GM10266 (cell line): ENCODE data around the gene TFPT.
"Not testable (repeated sequence)": the region's sequence is repeated elsewhere in the genome, so short reads cannot be mapped to it uniquely, and the experiment has no call there.

ENCODE experiments used
- DNase-seq: peaks from one replicate; pipeline ENCODE4 v3.0.0; 2012; ENCODE audit errors: extremely low spot score
- TF ChIP-seq, protein P1 (sequence below): IDR thresholded peaks from 2 replicates; pipeline ENCODE4 v1.5.1; 2012; ENCODE audit warnings: mild to moderate bottlenecking, low read depth; ENCODE audit not compliant: control insufficient read depth, insufficient read depth; ENCODE audit errors: missing control alignments

Gene TFPT

DNA sequence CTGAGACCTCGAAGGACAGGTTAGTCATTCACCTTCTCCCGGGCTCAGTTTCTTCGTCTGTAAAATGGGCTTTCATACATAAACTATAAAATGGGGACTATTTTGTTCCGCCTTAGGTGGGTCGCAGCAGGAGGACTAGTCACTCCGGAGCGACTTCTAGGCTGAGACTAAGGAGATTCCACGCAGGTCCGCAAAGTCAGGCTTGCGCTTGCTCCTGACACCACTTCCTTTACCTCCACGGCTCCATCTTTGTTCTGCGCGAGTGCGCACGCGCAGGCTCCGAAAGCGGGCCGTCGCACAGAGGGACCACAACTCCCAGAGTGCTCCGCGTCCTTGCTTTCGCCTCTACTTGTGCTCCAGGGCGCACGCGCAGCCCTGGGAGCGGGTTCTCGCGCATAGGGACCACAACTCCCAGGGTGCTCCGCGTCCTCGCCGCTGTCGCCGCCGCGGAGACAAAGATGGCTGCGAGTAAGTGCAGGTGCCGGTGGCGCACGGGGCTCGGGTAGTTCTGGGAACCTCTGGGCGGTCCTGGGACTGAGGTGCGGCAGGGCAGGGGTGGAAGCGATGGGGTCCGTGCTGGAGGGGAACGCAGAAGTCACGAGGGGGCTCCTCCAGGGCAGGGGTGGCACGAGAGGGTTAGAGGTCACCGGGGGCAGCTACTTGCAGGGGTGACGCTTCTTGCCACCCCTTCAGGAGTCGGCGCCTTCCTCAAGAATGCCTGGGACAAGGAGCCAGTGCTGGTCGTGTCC is 12.9 kb downstream of the TFPT start, which contains the start of gene NDUFA3:
Gene NDUFA3, plus strand, starts transcription at position 435 of the 749 bp plus-strand sequence. Its CDS starts 24 bp downstream, at position 459.
- DNase-seq = peak; percentile 99

DNA sequence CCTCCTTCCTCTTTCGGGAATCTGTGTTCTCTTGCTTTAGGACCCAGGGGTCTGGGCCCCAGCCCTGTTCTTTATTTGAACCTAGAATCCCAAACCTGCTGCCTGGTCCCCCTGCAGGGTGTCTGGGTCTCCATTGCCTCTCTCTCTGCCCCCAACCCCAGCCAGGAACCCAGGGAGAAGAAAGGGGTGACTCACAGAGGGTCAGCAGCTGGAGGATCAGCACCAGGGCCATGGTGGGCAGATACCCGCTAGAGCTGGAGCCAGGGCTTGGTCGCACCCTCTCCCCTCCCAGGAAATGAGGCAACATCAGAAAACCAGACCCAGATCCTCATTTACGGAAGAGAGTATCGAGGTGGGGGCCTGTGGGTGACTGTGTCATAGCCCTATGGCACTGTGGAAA is 14.9 kb downstream of the TFPT start, which contains the start of gene OSCAR:
Gene OSCAR, minus strand, starts transcription at position 243 of the 400 bp plus-strand sequence. Its CDS starts 11 bp downstream, at position 232.
- TF ChIP-seq, protein P1, sequence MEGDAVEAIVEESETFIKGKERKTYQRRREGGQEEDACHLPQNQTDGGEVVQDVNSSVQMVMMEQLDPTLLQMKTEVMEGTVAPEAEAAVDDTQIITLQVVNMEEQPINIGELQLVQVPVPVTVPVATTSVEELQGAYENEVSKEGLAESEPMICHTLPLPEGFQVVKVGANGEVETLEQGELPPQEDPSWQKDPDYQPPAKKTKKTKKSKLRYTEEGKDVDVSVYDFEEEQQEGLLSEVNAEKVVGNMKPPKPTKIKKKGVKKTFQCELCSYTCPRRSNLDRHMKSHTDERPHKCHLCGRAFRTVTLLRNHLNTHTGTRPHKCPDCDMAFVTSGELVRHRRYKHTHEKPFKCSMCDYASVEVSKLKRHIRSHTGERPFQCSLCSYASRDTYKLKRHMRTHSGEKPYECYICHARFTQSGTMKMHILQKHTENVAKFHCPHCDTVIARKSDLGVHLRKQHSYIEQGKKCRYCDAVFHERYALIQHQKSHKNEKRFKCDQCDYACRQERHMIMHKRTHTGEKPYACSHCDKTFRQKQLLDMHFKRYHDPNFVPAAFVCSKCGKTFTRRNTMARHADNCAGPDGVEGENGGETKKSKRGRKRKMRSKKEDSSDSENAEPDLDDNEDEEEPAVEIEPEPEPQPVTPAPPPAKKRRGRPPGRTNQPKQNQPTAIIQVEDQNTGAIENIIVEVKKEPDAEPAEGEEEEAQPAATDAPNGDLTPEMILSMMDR = no peak
- DNase-seq = no peak

More for the DNA sequence above, 12.9 kb downstream of the TFPT start, which contains the start of gene NDUFA3:
- TF ChIP-seq, protein P1 = no peak

DNA sequence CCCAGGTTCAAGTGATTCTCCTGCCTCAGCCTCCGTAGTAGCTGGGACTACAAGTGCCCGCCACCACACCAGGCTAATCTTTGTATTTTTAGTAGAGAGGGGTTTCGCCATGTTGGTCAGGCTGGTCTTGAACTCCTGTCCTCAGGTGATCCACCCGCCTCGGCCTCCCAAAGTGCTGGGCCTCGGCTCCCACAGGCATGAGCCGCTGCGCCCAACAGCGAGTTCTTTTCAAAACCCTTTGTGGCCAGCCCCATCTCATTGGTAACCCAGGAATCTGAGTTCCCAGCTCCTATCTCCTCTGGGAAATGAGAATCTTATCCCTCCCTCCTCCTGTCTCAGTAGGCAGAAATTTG is 15.6 kb downstream of the TFPT start:
- not testable (repeated sequence) for DNase-seq

DNA sequence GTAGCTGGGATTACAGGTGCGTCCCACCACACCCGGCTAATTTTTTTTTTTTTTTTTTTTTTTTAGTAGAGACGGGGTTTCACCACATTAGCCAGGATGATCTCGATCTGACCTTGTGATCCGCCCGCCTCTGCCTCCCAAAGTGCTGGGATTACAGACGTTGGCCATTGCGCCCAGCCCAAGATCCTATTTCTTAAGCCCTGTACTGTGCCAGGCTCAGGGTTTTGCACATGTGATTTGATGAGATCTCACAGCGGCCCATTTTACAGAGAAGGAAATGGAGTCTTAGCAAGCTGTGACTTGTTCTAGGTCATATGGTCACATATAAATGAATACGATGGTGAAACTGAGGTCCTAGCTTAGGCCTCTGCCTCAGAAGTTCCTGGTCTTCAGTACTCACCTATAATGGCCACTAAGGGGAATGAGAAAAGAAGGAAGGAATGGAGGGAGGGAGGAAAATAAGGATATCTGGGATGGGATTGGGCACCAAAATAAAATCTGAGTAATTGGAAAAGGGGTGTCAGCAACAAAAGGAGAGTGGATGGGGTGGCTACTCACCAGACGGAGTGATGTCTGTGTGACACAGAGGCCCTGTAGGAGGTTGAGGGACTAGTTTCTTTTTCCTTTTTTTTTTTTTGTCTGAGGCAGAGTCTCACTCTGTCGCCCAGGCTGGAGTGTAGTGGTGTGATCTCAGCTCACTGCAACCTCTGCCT is 16.1 kb downstream of the TFPT start:
- TF ChIP-seq, protein P1 = no peak
- DNase-seq = no peak

DNA sequence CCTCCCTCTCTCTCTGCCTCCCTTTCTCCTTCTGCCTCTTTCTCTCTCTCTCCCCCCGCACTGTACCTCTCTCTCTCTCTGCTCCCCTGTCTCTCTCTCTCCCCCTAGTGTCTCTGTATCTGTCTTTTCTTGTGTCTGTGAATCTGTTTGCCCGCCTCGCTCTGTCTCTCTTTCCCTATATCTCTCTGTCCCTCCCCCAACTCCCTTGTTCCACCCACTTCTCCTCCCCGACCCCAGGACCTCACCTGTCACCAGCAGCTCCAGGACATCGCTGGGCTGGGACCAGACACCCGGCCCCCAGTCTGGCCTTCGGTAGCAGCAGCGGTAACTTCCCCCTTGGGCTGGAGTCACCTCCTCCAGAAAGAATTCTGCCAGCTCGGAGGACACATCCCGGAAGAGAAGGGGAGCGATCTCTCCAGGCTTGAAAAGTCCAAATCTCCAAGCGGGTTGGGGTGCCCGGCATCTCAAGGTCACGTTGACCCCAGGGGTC is 18.8 kb downstream of the TFPT start:
- DNase-seq = peak; percentile 53
- TF ChIP-seq, protein P1 = peak; percentile 37

DNA sequence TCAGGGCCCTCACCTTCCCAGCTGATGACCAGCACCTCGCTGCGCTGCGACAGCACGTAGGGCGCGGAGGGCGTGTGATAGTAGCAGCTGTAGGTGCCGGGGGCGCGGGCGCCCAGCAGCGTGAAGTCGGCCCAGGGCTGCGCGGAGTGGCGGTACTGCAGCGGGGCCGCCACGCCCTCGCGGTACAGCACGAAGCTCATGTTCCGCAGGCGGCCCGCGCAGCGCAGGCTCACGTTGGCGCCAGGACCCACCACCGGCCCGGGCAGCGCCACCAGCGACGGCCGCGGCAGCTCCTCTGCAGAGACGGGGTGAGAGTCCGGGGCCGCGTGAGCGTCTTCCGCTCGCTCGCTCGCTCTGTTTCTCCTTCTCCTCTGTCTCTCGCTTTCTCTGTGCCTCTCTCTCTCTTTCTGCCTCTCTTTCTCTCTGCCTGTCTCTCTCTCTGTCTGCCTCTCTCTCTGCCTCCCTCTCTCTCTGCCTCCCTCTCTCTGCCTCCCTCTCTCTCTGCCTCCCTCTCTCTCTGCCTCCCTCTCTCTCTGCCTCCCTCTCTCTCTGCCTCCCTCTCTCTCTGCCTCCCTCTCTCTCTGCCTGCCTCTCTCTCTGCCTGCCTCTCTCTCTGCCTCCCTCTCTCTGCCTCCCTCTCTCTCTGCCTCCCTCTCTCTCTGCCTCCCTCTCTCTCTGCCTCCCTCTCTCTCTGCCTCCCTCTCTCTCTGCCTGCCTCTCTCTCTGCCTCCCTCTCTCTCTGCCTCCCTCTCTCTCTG is 19.4 kb downstream of the TFPT start:
- DNase-seq = peak; percentile 62

DNA sequence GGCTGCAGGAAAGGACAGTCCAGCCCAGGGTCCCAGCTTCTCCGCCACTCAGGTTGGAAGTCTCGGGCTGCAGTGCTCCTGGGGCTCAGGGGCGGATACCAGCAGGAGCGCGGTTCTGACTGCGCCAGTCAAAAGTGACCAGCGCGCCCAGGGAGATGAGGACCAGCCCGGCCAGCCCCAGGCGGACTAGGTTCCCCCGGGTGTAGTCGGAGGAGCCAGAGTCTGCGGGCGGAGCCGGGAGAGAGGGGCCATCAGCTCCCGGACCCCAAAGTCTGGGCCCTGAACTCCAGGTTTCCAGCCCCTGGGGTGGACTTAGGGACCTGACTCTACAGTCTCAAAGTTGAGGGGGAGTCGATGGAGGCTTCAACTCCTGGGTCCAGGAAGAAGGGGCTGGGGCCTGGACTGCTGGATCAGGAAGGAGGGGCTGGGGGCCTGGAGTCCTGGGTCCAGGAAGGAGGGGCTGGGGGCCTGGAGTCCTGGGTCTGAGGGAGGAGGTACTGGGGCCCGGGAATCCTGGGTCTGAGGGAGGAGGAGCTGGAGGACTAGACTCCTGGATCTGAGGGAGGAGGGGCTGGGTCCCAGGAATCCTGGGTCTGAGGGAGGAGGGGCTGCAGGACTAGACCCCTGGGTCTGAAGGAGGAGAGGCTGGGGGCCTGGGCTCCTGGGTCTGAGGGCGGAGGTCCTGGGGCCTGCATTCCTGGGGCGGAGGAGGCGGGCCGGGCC is 20.2 kb downstream of the TFPT start:
- TF ChIP-seq, protein P1 = no peak
- no peak for DNase-seq
